ENCODE data around the gene ARMC8.

- TF ChIP-seq POLR2AphosphoS5 (IDR thresholded peaks at IDR 0.05; ENCODE audit: low read depth, low read length) (no peak), REST (IDR thresholded peaks at IDR 0.05; ENCODE audit: insufficient read depth in 1 of 2, low read depth in 2 of 2, low read length in 2 of 2) (no peak)
Measured at GRCh38 chr3:138344754-138345153, 157.7 kb downstream of the ARMC8 start.

Data from PFSK-1 (cell line).